COLO668 (cell line): ENCODE data around the gene AKT3.

Source experiments
- DNase-seq: peaks from one replicate; lab custom pipeline; 2025; ENCODE audit not compliant: unreplicated experiment; lab: John Stamatoyannopoulos, UW

The AKT3 gene

DNA sequence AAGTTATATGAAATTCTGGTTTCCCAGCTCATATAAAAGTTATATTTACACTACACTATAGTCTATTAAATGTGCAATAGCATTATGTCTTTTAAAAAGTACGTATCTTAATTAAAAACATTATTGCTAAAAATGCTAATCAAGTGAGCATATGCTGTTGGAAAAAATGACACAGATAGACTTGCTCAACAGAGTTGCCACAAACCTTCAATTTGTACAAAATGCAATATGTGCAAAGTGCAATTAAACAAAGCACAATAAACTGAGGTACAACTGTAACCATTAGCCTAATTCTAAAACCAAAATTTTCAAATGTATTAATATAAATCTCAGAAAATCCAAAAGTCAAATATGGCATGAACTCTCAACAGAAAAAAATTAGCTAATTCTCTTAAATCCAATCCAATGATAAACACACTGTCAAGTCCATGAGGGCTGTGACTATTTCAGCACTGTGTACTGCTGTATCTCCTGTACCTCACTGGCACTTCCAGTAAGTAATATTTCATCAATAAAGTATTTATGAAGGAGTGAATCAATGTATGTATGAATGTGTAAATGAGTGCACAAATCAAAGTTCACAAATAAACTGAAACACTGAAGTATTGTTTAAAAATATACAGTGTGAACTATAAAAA lies 116.3 kb downstream of the AKT3 start:
- no peak for DNase-seq

DNA sequence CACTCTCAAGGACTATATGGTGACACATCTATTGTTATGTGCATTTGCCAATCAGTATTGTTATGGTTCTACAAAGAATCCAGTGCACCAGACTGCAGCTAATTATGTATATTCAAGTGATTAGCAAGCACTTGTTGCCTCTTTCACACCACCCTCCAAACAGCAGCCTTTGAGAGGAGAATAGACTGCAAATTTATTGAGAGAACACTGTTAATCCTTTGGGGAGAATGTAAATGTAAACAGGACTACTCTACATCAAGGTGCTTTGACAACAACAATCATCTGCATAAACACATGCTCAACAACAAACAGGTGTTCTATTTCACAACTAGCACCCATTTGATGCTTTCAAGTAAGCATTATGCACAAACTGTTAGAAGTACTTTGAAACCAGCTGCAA lies 117.4 kb downstream of the AKT3 start:
- no peak for DNase-seq

DNA sequence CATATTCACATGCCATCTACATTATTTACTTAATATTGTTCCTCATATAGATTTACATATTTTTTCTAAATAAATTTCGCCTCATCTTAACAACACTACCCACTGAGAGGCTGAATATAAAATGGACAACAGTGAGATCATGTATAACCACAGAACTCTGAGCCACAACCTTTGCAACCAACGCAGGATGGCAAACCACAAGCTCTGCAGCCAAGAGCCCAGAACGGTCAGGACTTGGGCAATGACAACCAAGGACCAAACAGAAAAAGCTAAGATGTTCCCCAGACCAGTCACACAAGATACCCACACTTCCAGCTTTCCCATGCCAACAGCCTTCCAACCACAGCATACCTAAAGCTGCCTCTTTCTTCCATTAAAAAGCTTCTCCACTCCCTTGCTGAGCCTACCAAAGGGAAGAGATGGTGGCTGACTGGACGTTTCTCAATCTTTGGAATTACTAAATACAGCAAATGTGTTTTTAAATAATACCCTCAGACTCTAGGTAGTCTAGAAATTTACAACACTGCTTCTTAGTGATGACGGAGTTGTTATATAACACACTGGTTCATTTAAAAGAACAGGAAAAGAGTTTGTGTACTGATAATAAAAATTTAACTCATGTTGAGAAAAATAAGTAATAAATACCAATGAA lies 117.9 kb downstream of the AKT3 start:
- DNase-seq: no peak

DNA sequence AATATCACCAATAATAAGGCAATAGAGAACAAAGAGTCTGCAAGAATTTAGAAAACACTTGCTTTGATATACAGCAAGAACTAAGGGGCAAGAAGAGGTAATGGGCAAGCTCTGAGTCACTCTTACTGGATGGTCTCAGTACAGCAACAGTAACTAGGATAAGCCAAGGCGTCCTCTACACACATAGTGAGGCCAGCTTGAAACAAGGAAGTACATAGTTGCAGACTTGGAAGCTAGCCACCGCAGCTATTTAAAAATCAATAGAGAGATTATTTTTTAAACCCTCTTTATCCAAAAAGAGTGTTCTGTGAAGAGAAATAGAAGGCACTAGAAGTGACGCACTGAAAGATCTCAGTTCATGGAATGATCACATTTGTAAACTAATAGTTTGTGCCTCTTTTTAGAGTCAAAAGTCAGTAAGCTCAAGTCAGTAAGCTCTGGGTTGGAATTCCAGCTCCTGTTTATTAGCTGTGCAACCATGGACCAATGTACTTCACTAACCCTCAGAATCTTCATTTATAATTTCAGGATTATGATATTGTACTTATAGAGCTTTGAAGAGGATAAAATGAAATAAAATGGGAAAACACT lies 118.6 kb downstream of the AKT3 start:
- no peak for DNase-seq

DNA sequence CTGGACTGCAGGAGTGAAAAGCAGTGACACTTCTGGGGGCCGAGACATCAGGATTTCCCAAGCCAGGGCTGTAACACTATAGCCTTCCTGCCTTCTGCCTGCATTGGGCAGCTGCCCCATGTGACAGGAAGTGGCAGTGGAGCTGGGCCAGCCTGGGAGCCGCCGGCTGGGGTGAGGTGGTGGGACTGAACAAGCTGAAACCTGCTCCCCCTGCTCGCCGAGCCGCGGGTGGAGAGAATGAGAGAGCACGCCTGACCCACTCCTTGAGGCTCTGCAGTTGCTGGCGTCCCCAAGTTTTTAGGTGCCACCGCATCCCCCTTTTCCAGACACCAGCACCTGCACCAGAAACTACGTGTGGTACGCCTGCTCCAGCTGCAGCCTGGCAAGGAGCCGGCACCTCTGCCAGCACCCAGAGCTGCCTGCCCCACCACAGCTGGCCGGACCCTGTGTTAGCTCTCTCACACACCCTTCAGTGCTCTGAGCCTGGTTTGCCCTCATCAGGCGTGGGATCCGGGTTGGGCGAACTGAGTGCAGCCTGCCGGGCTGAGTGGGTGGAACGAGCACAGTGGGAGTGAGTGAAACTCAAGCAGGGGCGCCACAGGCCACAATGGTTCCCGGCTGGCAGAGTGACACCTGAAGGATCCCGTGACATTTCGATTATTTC lies 119.4 kb downstream of the AKT3 start:
- no peak for DNase-seq

DNA sequence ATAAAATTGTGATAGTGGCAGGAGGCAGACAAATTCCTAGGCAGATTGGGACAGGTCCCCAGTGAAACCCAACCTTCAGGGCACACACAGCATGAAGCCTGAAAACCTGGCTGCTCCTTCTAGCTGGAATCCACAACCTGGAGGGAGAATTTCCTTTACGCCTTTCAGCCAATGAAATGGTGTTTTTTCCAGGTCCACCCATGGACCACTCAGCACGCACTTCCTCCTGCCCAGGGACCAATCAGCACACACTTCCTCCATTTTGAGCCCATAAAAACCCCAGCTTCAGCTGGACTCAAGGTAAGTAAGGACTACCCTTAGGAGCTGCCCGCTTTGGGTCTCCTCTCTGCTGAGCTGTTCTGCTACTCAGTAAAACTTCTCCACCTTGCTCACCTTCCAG lies 120.1 kb downstream of the AKT3 start:
- no peak for DNase-seq

DNA sequence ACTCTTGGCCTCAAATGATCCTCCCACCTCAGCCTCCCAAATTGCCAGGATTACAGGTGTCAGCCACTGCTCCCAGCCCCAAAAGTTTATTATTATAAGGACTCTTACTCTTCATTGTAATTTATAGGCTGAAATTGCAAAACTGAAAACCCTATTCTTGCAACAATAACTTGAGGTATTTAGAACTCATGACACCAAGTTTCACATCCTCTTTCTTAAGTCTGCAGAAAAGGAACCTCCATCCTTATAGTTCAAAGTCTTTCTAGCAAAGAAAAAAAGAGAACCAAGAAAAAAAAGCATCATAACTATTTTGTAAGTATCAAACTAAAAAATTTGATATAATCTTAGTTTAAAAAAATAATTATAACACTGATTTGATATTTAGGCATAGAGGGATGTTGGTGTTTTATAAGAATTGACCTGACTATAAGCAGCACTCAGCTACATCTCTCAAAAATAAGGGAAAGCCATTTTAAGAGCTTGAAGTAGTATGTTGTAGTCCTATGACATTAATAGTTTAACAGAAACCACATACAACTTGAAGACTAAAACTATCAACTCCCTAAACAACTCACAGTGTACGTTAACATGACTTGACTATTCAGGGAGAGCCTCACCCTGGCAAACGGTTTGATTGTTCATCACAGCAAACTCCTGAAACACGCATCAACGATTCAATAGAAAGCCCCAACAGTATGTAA lies 122.4 kb downstream of the AKT3 start:
- no peak for DNase-seq

DNA sequence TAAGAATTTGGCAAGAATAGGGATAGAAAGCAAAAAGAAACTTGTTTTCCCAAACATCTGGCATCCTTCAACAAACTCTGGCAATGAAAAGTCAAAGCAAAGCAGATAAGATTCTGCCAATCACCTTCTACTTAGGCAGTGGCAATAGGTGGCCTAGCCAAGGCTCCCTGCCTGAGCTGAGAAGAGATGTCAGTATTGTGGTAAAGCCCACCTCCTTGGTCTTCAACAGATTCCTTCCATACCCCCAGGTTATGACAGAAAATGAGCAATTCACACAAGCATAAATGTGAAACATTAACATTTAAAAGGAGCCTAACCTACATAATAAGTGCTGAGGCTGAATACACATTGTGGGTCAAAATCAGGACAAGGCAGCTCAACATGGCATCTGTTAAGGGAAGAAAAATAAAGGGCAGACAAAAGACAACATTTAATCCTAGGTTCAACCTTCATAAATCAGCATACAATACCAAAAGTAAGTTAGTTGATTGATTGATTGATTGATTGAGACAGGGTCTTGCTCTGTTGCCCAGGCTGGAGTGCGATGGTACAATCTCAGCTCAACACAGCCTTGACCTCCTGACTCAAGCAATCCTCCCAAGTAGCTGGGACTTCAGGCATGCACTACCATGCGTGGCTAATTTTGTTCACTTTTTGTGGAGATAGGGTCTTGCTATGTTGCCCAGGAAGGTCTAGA lies 123.1 kb downstream of the AKT3 start:
- DNase-seq: no peak

DNA sequence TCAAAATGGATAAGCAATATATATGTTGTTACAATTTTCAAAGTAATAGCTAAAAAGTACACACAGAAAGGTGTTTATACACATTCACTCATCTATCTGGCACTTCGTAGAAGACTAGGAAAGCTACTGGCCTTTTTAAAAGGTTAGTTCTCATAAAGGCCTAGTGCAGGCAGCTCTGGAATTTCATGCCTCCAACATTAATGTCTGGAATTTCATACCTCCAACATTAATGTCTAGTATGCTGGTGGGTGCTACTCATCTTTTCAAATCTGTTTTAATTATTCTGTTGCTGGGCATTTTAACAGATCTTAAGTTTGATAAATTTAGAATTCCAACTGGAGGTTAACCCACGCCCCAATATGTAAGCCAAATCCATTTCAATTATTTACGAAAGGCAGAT lies 124.2 kb downstream of the AKT3 start:
- DNase-seq: no peak

DNA sequence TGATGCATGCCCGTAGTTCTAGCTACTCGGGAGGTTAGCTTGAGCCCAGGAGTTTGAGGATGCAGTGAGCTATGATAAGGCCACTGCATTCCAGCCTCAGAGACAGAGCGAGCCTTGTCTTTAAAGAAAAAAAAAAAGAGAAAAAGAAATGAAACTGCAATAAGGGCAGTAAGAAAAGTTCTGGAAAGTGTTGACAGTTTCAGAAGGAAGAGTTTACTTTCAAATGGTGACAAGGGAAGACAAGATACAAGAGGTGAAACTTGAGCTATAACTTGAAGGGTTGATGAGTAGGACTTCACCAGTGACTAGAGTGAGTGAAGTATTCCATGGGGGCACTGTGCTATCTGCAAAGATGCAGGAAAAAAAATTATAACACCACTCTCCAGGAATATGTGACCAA lies 125.0 kb downstream of the AKT3 start:
- DNase-seq: no peak

DNA sequence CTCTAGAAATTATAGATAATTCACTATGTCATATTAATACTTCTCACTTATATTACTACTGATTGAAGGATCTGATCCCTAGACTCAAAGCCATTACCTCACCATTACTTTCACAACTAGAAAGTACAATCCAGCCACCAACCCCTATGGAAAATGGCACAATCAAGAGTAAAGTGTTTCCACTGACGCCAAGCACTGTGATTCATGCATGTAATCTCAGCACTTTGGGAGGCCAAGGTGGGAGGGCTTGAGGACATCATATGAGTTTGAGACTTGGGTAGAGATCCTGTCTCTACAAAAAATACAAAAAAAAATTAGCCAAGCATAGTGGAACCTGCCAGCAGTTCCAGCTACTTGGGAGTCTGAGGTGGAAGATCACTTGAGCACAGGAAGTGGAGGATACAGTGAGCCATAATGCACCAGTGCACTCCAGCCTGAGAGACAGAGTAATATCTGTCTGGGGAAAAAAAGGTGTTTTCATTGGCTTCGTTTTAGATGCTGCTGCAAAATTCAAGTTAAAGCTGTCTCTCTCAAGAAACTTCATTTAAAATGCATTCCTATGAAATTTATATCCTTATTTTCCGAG lies 126.5 kb downstream of the AKT3 start:
- no peak for DNase-seq

DNA sequence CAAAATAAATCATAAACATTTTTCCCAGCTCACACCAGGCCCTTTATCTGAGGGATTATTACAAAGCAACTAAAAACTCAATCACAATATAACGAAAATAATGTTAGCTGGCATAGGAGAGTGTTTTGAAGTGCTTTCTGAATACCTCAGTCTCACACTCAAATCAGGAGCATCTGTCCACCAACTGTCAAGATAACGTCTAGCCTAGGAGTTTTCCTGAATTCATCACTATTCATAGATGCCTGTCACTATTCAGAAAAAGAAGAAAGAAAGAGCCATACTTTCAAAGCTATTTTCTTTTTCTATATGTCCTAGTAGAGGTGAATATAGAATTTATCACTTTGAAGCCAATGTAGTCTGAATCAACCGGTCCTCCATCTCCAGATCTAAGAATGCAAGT lies 127.0 kb downstream of the AKT3 start:
- no peak for DNase-seq

DNA sequence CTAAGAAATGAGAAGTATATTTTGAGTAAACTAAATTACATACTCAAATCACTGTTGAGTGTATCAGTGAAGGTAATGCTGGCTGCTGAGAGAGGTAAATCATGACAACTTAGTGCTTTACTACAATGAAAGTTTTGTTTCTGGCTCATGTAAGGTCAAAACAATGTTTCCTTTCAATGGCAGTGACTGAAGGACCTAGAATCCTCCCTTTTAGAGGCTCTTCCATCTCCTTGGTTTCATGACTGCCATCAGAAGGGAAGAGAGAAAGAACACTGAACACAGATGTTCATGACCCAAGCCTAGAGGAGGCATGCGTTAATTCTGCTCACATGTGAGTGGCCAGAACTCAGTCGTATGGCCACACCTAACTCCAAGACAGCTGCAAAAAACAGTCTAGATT lies 130.6 kb downstream of the AKT3 start:
- DNase-seq: no peak

DNA sequence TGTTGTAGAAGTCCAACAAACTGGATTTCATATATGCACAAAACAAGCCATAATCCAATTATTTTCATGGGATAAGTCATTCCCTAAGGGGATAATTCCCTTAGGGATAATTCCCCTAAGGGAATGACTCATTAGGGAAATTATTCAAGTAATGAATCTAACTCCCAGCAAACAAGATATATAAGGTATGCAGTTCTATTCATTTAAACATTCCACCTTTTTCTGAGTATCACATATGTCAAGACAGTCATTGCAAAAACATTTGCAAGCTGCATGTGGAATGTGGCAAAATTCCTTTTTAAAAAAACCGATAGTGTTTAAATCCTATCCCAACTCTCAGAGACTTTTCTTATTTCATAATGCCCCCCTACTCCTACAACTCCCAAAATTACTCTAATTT lies 131.2 kb downstream of the AKT3 start:
- DNase-seq: no peak

DNA sequence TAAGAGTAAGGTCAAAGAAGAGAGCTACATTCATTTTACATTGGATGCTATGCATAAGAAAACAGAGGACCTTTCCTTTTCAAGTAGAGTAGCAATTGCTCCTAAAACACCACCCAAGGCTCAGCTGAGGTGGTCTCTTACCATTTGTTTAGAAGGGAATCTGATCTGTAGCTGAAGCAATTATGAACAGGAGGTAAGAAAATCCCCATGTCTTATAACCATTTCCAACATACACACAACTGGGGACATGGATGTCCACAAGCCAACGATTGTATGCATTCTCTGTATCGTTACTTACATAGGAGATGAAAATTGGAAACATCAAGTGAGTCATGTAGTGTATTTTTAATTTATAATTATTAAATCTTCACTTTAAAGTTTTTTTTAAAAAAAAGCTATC lies 132.0 kb downstream of the AKT3 start:
- DNase-seq: no peak

DNA sequence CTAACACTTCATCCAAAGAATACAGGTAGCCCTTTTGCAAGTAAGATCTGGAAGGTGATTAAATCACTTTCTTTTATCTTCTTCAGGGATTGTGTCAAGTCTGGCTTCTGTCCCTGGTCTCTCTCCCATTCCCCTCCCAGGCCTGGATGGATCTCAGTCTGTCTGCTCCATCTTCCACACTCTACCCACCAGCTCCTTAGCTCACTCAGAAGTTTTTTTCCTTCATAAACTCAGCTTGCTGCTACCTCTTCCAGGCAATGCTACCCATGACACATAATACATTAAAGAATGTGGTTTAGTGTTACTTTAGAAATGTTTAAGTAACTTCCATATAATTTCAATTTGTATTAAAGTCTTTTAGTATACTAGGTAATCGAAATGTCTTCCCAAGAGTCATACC lies 133.1 kb downstream of the AKT3 start:
- DNase-seq: no peak

DNA sequence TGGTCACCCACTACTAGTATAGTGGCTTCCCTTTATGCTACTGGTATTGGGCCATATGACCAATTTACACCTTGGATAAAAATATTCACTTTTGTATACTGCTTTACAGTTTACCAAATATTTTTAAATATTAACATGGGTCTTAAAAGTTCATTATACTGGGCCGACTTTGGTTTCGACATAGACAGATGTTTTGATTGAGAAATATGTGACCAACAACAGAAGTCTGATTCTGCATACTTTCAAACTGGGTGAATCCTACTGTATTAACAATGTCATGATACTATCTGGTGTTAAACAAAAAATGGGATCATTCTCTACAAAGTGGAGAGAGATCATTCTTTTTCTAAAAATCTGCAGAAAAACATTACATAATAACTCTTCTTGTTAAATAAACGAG lies 134.8 kb downstream of the AKT3 start:
- DNase-seq: no peak

DNA sequence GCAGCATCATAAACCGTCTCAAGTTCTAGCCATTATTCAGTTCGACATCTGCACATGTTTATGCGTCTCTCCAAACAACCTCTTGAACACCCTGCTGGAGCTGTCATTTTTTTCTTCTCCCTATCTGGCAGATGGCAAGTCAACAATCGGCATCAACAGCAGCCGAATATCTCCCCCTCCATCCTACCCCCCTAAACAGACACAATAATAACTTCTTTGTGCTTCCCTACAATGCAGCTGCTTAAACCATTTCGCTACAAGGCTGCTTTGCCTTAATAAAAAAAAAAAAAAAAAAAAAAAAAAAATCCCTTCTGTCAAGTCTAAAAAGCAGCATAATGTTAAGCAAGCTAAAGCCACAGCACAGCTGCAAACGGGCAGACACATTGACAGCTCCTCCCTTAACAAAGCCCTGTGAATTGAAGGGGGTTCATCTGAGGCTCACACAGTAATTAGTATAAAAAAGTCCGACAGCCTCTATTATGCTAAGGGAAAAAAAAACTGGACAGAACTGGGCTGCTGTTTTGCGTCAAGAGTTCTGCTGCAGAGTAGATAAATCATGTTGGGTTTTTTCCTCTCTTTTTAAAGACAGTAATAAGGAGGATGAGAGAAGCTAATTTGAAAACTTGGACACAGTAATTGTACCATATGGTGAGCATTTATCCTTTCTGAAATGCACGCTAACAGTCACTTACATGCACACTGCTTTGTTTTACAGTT lies 136.4 kb downstream of the AKT3 start:
- DNase-seq: peak; percentile 74

DNA sequence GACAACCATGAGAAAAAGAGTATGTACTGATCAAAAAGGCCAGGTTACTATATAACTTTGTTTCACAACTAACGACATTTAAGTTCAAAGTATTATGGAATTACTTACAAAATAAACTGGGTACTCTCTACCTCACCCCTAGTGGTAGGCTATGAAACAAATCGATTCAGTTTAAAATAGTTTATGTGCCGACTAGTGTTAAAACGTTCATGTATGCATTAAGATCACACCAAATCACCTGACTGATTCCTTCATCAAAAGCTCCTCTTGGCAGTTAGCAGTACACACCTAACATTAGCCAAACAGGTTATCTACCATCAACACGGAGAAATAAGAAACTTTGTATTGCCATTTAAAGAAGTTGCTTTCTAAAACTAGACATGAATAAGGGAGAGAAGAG lies 137.1 kb downstream of the AKT3 start:
- no peak for DNase-seq

DNA sequence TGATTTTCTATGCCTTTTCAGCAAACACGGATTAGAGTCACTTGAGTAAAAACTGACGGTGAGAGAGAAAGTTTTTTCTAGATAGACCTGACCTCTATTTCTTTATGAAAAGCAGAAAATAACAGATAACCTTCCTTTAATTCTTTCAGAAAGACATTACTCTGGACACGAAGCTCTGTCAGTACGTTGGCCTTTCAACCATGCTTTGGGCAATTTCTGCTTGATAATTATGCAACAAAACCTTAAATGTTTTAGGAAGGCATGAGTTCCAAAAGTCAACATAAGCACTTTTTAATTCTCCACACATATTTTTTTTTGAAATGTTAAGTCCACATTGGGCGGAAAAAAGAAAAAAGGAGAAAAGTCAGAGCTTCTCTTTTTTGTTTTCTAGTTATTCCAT lies 137.8 kb downstream of the AKT3 start:
- no peak for DNase-seq
